Anterior cingulate cortex (tissue), 58 donors: ENCODE results near the gene TBC1D7.
A peak's percentile ranks its signal among the peaks of the same experiment; 100 is the strongest.

Experiments
- DNase-seq, 58 donors: peaks; one replicate each; lab custom pipeline; 2025; lab: John Stamatoyannopoulos, UW

The TBC1D7 gene

DNA sequence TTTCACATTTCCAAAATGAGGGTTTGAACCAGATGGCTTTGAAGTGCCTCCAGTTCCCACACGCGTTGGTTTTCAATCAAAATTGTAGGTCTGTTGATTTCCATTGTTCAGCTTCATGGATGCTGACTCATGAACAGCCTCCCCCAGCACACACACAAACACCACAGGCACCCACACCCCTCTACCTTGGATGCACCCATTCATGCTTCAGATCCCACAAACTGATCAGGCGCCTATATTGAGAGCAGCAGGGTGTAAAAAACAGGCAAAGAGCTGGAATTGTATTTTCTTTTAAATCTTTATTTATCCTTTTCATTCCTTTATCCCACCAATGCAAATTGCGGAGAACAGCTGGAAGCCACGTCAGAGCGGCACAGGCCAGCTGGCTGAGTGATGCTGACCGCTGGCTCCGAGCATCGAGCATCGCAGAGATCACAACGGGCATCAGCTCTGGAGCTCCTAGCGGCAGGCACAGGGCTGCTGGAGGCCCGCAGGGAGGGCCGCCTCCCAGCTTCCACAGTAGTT is 29.3 kb upstream of the TBC1D7 start:
- peak in 35 of 58 donors; percentile 11 to 76 (median 35) for DNase-seq

DNA sequence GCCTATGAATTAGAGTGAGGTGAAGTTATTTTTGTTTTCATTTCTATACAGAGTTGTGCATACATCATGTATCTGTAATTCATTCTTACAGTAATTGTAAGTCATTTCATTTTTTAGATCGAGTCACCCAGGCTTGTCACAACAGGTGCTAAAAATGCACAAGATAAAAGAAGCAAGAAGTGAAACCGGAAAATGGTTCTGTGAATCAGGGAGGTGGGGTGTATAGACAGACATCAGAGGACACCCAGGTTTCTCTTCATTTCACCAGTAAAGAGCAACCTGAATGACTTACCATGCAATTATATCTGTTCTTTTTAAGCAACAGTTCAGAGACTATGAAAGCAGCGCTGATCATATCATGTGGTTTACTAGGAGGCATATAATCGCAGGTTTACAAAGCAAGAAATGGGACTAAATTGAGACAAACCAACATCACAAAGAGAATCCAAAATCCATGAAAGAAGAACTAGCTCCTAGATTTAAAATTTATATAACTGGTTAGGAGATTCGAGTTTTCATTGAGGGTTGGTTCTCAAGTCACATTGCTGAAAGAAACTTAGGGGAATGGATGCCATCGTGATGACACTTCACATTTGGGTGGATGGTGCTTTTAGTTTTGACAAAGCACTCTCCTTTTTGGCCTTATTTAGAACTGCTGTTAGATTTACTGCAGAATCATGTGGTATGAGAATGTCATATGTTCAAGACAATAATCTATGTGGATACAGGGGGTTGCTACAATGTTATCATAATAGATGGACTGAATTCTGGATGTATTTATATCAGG is 27.9 kb upstream of the TBC1D7 start:
- no peak for DNase-seq

DNA sequence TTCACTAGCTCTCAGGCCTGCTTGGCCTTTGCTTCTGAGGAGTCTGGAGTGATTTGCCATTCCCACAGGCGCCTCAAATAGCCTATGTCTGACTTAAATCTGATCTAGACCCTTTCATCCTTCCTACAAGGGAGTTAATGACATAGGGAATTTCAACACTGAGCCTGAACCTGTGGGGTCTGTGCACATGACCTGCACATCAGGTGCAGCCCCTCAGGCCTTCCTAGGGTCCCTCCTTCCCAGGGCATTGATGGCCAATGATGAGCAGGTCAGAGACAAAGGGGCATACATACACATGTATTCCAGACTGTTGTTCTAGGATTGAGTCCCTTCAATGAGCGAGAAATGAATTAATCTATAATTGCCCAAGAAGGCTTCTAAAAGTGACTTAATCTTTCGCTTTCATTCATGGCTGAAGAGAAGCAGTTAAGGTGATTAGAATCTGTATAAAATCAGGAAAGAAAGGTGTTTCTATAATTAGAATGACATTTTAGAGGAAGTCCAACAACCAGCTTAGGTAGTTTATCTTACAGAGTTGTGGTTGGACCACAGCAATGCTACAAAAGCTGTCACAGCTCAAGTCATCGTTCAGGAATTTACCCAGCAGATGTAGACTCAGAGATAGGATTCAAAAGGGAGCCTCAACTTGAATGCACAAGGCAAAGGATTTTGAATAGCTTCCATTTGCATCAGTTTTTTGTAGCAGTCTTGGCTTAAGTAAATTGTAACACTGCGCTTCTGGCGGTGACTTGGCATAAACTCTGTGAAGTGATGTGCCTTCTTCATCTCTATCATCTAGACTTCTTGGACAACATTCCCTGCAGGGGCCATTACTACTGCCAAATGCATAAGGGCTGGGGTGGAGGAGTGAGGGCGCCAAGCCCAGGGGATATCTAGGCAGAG is 27.0 kb upstream of the TBC1D7 start:
- peak in 5 of 58 donors; percentile 9 to 21 (median 13) for DNase-seq

DNA sequence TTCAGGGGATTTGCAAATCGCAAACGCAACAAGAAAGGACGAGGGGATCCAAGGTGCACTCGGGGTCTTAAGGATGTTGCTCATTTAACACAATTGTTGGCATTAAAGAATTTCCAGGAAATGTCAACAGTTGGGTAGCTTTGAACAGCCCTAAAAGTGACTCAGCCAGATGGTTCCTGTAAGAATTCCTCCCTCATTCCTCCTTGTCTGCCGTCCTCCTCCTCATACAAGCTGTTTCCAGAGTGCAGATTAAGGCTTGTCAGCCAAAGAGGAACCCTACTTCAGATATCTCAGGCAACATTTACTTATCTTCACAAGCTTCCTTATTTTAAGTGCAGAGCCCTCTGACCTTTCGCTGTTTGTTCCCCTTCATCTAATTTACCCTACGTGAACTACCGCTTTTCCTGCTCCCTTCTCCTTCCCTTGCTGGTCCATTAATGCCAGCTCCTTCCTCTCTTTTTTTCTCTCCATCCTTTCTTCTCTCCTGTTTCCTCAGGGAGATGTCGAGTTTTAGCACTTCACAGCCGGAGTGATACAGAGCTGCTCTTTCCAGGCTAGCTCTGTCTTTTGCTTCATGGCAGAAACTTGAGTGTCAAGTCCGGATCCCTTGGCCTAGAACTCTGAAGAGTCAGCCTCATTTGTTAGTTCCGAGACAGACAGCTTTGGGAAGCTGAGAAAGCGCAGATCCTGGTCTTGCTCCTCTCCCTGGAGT is 26.1 kb upstream of the TBC1D7 start:
- DNase-seq: peak in 11 of 58 donors; percentile 10 to 51 (median 20)

DNA sequence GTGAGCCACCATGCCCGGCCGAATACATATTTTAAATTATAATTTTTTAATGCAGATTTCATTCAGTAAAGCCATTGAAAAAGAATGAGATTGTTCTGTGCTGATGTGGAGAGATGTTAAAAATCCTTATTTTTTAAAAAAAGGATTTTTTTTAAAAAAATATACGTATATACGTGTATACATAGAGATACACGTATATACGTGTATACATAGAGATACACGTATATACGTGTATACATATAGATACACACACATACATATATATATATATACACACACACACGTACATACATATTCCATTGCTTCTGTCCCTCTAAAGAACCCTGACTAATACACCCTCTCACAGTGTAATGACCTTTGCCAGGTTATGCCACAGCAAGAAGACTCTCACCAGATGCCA is 23.8 kb upstream of the TBC1D7 start:
- DNase-seq: no peak

DNA sequence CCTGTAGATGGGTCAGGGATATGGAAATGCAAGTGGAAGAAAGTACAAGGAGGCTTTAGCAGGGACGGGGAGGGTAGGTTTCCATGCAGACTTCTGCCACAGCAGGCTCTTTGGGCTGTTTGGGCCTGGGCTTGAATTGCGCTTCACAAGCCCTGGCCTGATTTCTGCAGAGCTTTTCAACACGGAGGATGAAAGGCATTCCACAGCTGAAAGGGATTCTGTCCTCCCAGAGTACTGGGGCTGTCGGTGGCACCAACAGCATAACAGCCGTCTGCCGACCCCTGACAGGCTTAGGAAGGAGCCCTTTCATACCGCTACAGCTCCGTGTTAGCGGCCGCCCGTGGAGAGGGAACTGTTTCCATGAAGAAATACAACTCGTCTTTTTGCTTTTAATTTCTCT is 22.9 kb upstream of the TBC1D7 start:
- peak in 36 of 58 donors; percentile 9 to 78 (median 42) for DNase-seq

DNA sequence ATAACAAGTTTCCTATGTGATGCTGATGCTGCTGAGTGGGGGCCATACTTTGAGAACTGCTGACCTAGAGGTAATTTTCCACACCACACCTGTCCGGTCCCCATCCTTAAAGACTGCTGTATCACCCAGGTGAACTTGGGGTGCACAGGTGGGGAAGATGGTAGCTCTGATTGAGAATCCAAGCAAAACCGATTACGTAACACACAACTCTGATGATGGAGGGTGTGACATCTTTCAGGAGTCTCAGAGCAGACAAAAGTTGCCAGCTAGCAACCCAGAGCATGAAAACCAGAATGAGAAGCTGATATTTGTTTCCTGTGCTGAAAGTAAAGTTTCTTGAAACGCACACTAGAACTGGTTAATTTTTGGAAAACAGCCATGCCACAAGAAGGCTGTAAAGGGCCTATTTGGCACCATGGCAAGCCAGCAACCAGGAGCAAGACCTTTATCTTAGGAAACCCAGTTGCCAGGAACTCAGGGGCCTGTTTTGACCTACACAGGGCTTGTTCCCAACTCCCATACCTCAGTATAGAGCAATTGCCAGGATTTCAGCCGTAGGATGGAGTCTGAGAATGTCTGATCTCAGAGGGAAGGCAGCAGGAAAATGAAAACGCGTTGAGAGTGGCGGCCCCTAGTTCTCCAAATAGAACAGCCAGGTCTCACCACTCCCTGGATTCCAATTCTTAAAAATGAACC is 21.6 kb upstream of the TBC1D7 start:
- DNase-seq: no peak

DNA sequence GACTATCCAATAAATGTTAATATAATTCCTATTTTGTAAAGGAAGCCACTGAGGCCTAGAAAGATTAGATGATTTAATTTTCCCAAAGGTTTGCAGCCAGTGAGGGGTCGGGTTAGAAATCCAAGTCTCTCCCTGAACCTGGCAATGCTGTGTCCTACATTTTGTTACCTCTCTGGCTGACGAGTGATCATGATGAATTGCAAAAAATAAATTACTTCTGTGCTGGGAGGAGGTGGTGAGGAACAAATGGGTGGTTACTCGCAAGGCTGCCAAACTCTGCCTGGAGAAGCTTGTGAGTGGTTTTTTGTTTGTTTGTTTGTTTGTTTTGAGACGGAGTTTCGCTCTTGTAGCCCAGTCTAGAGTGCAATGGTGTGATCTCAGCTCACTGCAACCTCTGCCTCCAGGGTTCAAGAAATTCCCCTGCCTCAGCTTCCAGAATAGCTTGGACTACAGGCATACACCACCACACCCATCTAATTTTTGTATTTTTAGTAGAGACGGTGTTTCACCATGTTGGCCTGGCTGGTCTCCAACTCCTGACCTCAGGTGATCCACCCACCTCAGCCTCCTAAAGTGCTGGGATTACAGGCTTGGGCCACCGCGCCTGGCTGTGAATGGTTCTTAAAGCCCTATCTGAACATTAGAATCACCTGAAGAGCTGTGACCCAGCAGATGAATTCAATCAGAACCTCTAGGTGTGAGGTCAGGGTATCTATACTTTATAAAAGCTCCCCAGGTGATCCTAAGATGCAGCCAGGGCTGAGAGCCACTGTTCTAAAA is 20.2 kb upstream of the TBC1D7 start:
- DNase-seq: no peak

DNA sequence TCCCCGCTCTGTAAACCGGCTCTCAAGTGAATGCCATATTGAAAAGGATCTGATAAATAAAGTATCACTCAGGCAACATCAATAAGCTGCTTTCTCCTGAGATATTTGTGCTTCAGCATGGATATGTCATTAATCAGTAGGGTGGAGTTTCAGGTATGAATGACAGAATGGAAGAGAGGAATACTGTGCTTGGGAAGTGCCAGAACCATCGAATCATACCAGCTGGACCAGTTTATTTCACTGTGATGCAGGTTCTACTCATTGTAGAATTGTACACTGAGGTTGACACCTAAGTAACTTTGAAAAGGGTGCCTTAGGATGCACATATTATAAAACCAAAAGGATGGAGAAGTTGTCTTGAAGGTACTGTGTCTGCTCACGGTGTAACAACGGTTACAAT is 17.9 kb upstream of the TBC1D7 start:
- no peak for DNase-seq

DNA sequence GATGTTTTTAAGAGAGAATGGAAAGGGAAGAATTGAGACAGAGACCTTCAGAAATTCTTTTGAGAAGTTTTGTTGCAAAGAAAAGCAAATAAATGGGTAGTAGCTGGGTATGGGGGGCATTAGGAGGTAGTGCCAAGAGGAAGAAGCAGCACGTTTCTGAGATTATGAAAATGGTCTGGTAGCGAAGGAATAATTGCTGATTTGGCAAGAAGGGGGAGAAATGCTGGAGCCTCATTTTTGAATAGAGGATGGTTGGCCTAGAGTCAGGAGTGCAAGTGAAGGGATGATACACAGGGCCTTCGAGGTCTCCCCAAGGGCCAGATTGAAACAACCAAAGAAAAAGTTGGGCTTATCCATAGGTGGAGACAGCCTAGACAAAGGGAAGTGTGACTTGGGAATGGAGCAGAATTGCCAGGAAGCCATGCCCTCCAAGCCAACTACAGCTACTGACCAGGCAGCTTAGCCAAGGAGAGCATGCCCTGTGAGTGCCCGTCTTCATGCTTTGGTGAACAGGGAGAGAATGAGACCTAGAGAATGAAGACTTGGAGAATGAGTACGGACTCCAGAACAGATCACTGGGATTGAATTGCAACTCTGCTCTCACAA is 14.2 kb upstream of the TBC1D7 start:
- DNase-seq: no peak

DNA sequence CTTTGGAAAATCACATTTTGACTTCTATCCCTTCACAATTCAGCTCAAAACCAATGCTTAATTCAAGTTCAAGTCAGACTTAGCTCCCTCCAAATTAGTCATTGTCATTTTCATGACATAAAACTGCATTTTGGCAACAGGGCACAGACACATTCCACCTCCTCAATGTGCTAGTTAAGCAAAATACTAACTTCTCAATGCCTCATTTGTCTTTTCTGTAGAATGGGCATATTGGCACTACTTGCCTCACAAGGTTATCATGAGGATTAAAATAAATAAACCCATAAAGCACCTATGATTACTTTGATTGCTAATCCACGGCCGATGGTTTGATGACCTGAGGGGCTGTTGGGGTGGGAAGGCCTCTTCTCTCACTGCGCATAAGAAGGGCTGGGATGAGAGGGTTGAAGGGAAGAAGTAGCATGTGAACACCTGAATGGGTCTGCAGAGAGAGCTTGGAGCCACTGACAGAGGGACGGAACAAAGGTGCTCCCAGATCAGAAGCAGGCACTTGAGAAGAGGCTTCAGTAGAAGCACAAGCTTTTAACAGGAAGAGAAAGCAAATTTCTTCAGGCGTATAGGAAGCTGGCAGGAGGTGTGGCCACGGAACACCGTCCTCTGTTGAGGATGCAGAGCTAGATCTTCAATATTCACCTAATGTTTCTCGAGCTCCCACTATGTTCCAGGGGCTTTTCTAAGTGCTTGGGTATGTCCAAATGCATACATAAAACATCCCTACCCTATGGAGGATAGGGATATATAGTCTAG is 11.7 kb upstream of the TBC1D7 start:
- DNase-seq: no peak

DNA sequence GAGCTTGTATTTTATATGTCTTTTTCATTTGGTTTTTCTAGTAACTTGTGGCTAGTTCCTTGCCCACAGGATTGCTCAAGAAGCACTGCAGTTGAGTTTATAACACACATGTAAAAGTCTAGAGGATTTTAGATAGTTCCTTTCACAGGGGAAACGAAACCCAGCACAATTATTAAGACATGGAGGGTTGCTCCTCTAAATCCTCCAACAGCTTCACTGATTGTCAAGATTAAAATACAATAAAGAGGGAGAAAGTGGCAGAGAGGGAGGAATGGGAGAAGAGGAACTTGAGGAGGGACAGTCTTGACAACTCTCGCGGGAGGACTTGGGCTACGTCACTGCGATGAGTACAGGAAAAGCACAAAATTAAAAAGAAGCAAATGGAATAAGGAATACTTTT is 9.7 kb upstream of the TBC1D7 start:
- no peak for DNase-seq

DNA sequence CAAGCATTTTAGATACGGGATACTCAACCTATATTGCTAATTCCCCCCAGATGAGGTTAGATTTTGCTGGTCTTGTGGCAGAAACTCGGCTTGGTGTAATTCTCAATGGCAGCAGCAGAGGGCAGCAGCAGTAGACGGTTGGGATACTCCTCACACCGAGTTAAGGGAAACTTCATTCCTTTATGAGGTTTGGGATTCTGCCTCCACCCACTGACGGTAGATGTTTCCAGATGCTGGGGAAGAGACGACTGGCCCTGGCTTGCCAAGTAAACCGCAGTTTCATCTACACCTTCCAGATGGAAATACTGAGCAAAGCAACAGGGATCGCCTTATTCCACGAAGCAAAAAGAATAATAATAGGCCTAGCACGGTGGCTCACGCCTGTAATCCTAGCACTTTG is 8.2 kb upstream of the TBC1D7 start:
- peak in 56 of 58 donors; percentile 7 to 87 (median 63) for DNase-seq

DNA sequence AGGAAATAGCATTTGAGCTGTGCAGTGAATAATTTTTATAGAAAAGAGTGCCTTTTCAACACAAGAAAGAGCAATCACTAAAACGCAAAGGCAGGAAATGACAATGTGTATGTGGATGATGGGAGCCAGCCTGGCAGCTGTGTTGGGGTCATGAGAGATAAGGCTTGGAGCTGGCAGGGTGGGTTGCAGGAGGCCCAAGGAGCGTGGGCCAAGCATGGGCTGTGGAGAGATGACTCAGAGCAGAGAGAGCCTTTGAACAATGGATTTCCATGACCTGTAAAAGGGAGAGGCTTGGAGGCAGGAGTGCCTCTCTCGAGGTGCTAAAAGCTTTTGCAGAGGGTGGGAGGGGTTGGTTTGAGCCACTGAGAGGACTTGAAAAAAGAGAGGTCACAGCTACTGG is 6.6 kb upstream of the TBC1D7 start:
- no peak for DNase-seq

DNA sequence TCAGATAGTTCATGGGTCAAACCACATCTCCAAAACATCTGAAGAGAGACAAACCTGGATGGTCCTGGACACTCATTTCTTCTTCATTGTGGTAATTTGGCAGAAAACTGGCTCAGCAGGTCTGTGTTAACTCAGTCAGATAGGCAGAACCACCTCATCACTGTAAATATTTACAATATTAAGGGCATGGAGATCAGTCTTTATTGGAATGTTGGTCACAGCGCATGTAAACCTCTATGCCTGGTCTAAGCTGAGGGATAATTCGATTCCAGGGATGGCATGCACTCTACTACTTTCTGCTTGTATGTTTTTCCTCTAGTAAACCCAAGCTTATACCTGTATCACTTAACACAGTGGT is 4.0 kb upstream of the TBC1D7 start:
- DNase-seq: no peak

DNA sequence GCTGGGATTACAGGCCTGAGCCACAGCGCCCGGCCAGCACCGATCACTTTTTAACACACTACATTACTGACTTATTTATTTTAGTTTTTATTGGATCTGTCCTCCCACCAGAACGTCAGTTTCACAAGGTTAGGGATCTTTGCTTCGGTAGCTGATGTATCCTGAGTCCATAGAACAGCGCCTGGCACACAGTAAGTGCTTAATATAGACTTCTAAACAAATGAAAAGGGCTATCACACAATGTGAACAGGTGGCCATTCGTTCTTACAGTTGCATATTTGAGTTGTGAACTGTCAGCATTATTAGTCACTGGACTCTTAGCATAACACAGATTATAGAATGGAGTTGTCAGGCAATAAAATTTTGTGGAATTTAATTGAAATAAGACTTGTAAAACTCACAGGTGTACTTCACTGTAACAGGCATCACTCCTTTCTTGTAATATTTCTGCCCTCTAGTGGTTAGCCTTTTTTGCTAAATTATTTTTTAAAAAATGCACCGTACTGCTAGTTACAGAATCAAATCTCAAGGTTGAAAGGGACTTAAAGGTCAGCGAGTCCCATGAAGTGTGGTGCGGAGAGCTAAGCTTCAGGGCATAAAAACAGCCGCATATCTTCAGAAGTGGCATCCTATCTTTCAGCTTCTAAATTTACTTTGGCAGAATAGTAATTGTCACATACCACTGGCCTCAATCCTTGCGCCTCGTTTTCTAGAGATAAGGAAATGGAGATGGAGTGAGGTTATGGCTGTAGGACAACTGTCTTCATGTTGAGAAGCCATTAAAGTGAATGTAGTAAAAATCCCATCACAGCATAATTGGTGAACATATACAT is 3.4 kb upstream of the TBC1D7 start:
- peak in 2 of 58 donors; percentile 5 to 36 for DNase-seq

DNA sequence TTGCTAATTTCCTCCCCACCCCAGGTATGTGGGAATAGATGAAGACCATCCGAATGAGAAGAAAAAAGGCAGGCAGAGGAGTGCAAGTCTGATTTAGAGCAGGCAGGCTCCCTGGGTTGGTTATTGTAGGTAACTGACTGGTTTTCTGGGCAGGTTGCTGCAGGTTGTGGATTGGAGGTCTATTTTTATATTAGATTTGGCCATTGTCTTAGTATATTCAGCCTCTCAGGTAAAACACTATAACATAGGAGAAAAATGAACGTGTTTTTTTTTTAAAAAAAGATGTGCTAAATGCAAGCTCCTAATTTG is 492 bp upstream of the TBC1D7 start:
- DNase-seq: no peak
